AG04449 (cell line): ENCODE results near the gene CCL7.

ENCODE experiments used
- CTCF ChIA-PET: fragments of 350-600 bp; formaldehyde crosslinking; extraction: SDS; loops from one replicate; lab custom pipeline; 2021; ENCODE audit warnings: antibody characterized with exemption; lab: Yijun Ruan, JAX
- POLR2A ChIA-PET: fragments of 400-600, 350-600 bp; formaldehyde crosslinking; extraction: SDS; loops from one replicate; lab custom pipeline; 2020; ENCODE audit warnings: antibody characterized with exemption, inconsistent platforms; lab: Yijun Ruan, JAX
- DNase-seq: peaks from one replicate; pipeline ENCODE4 v3.0.0-alpha.2; 2010; ENCODE audit warnings: low read depth, low spot score
- H3K4me3 ChIP-seq: 2 replicates; pipeline ENCODE4 v1.5.1; 2011; ENCODE audit warnings: low read depth, mild to moderate bottlenecking, control low read depth, low read length
- CTCF ChIP-seq: IDR thresholded peaks from one replicate; pipeline ENCODE4 v1.5.1; 2011; ENCODE audit warnings: mild to moderate bottlenecking, moderate library complexity, low read length, control low read depth, inconsistent platforms; ENCODE audit not compliant: insufficient read depth; ENCODE audit errors: missing control alignments

The CCL7 gene

GRCh38 chr17:34248511-34249024 lies 21.5 kb upstream of the CCL7 start:
- peak; percentile 87 for DNase-seq
- H3K4me3 ChIP-seq = no peak overlapping the region
- ChIA-PET CTCF (interaction anchor here (0.6 to 9.2 kb wide), 6 partner anchors 12 to 1472 kb away, joined by 3 to 73 read pairs (median 3); partner anchors contain the start of gene CCL1), POLR2A (interaction anchor here (0.9 to 1.8 kb wide), 2 partner anchors 10 to 23 kb away, joined by 3 to 6 read pairs; no protein-coding TSS in a partner anchor)
- no peak for TF ChIP-seq CTCF

- ChIA-PET POLR2A (interaction anchor here (1.8 kb wide), 1 partner anchor 10 kb away, joined by 6 read pairs; no protein-coding TSS in a partner anchor), CTCF (interaction anchor here (0.8 to 9.2 kb wide), 6 partner anchors 12 to 112 kb away, joined by 3 to 73 read pairs (median 3); partner anchors contain the start of gene CCL1)
- TF ChIP-seq CTCF = no peak
- H3K4me3 ChIP-seq = no peak overlapping the region
- DNase-seq = no peak
These were observed 21.0 kb upstream of the CCL7 start for GRCh38 chr17:34249061-34249460.

GRCh38 chr17:34249478-34249877 lies 20.5 kb upstream of the CCL7 start:
- no peak overlapping the region for H3K4me3 ChIP-seq
- POLR2A ChIA-PET = interaction anchor here (1.8 kb wide), 1 partner anchor 11 kb away, joined by 6 read pairs; no protein-coding TSS in a partner anchor
- CTCF ChIA-PET = interaction anchor here (1.0 to 9.2 kb wide), 4 partner anchors 13 to 112 kb away, joined by 3 to 73 read pairs (median 3); partner anchors contain the start of gene CCL1
- no peak for TF ChIP-seq CTCF
- no peak for DNase-seq

GRCh38 chr17:34251186-34251585 lies 18.8 kb upstream of the CCL7 start:
- POLR2A ChIA-PET = no interaction called here
- no peak for DNase-seq
- CTCF ChIA-PET = interaction anchor here (1.3 to 9.2 kb wide), 2 partner anchors 51 to 110 kb away, joined by 5 to 73 read pairs; partner anchors contain the start of gene CCL1
- no peak for TF ChIP-seq CTCF
- H3K4me3 ChIP-seq = no peak overlapping the region

GRCh38 chr17:34252095-34252443 lies 18.0 kb upstream of the CCL7 start:
- no peak for DNase-seq
- POLR2A ChIA-PET = interaction anchor here (0.5 to 1.9 kb wide), 5 partner anchors 14 to 731 kb away, joined by 3 to 16 read pairs (median 4); no protein-coding TSS in a partner anchor

More at GRCh38 chr17:34252095-34252443, 18.0 kb upstream of the CCL7 start:
- CTCF ChIA-PET = interaction anchor here (1.3 to 9.2 kb wide), 4 partner anchors 19 to 109 kb away, joined by 3 to 73 read pairs (median 4); partner anchors contain the start of gene CCL1
- no peak overlapping the region for H3K4me3 ChIP-seq
- TF ChIP-seq CTCF = no peak
